GM12878 (cell line): ENCODE data around the gene KRTAP1-1. TPM values are rescaled to one million over a fixed set of nuclear protein-coding genes. Genes with fewer than 3 reads are reported as not detected.

Experiments used
- ATAC-seq: fragments of 200-7000 bp; cut with Tn5 transposase; 3 replicates; pipeline ENCODE4 v1.9.1; 2020; ENCODE audit warnings: mild to moderate bottlenecking, moderate library complexity
- BruUV-seq: library from RNA; stranded (reverse); fragments of 400-500 nt; replicated peaks from 2 replicates; lab custom pipeline; 2021; lab: Mats Ljungman, UMichigan
- CTCF ChIA-PET: fragments of 300-600 bp; sonication (Branson Sonifier 250); formaldehyde crosslinking; extraction: SDS; loops from one replicate; lab custom pipeline; 2021; ENCODE audit warnings: inconsistent platforms; lab: Yijun Ruan, JAX
- POLR2A ChIA-PET: fragments of 350-600 bp; formaldehyde crosslinking; extraction: SDS; loops from one replicate; lab custom pipeline; 2021; ENCODE audit warnings: inconsistent platforms; lab: Charles Lee
- RAD21 ChIA-PET: fragments of 300-600 bp; sonication (Branson Sonifier 250); formaldehyde crosslinking; loops from one replicate; lab custom pipeline; 2023; ENCODE audit warnings: antibody characterized with exemption; ENCODE audit not compliant: unreplicated experiment; lab: Charles Lee
- SMC1A ChIA-PET: fragments of 300-600 bp; sonication (Branson Sonifier 250); formaldehyde crosslinking; loops from one replicate; lab custom pipeline; 2023; ENCODE audit not compliant: unreplicated experiment, uncharacterized antibody; lab: Charles Lee
- DNase-seq: peaks from one replicate; pipeline ENCODE4 v3.0.0-alpha.2; 2011; ENCODE audit warnings: low read depth, low spot score
- FAIRE-seq: peaks from 3 replicates; lab custom pipeline; 2011; peaks lifted over from hg19 to GRCh38; lab: Jason Lieb, UNC
- H2AFZ ChIP-seq: 2 replicates; pipeline ENCODE4 v1.6.0; 2011; ENCODE audit warnings: low read depth, low read length, control low read depth; ENCODE audit not compliant: control insufficient read depth
- H3K27ac ChIP-seq: 2 replicates; pipeline ENCODE4 v1.5.1; 2011; ENCODE audit warnings: control low read depth; ENCODE audit not compliant: control insufficient read depth, insufficient read depth
- H3K27me3 ChIP-seq, 2 experiments: replicated peaks in 1 of 2; 2 replicates each; pipeline versions ENCODE4 v1.6.0 to v1.6.1; 2011; ENCODE audit warnings: low read length in 1 of 2; ENCODE audit not compliant: control insufficient read depth in 2 of 2, insufficient read depth in 2 of 2
- H3K36me3 ChIP-seq, 2 experiments: 2 replicates each; pipeline ENCODE4 v1.5.1; 2011; ENCODE audit warnings: low read length in 1 of 2; ENCODE audit not compliant: control insufficient read depth in 2 of 2, insufficient read depth in 2 of 2
- H3K4me1 ChIP-seq: 2 replicates; pipeline ENCODE4 v1.6.1; 2011; ENCODE audit warnings: mild to moderate bottlenecking, low read length, moderate library complexity, mixed read lengths; ENCODE audit not compliant: control insufficient read depth, insufficient read depth
- H3K4me2 ChIP-seq: 2 replicates; pipeline ENCODE4 v1.6.0; 2011; ENCODE audit warnings: control low read depth; ENCODE audit not compliant: control insufficient read depth, insufficient read depth
- H3K4me3 ChIP-seq: fragments of 200-600 bp; sonication (generic); 2 replicates; pipeline ENCODE4 v1.5.1; 2016
- H3K79me2 ChIP-seq: 2 replicates; pipeline ENCODE4 v1.6.0; 2011; ENCODE audit warnings: low read length; ENCODE audit not compliant: control insufficient read depth, insufficient read depth
- H3K9ac ChIP-seq: 2 replicates; pipeline ENCODE4 v1.8.0; 2011; ENCODE audit warnings: low read length, control low read depth, mixed read lengths; ENCODE audit not compliant: control insufficient read depth, insufficient read depth
- H3K9me3 ChIP-seq: replicated peaks from 3 replicates; pipeline ENCODE4 v1.5.1; 2011; ENCODE audit warnings: mild to moderate bottlenecking, low read length; ENCODE audit not compliant: control insufficient read depth, insufficient read depth
- H4K20me1 ChIP-seq: 2 replicates; pipeline ENCODE4 v1.6.0; 2011; ENCODE audit not compliant: control insufficient read depth, insufficient read depth
- ATF7 ChIP-seq: fragments of 450-650 bp; IDR thresholded peaks from 2 replicates; pipeline ENCODE4 v1.6.1; 2016; ENCODE audit warnings: low read depth, mild to moderate bottlenecking
- CUX1 ChIP-seq: IDR thresholded peaks from 2 replicates; pipeline ENCODE4 v1.6.1; 2012; ENCODE audit warnings: improper control_type of control experiment, low read depth, low read length; ENCODE audit not compliant: insufficient replicate concordance
- NFIC ChIP-seq: IDR thresholded peaks from 2 replicates; pipeline ENCODE4 v1.6.1; 2012; ENCODE audit warnings: low read depth, mild to moderate bottlenecking, inconsistent platforms, low read length, moderate library complexity
- NFYA ChIP-seq: IDR thresholded peaks from 2 replicates; pipeline ENCODE4 v1.6.1; 2011; ENCODE audit warnings: low read depth, mild to moderate bottlenecking, low read length, improper control_type of control experiment, borderline replicate concordance
- ZBTB33 ChIP-seq: fragments of 450-650 bp; IDR thresholded peaks from 2 replicates; pipeline ENCODE4 v1.6.1; 2017; ENCODE audit warnings: mild to moderate bottlenecking
- ZNF217 ChIP-seq: fragments of 450-650 bp; IDR thresholded peaks from 2 replicates; pipeline ENCODE4 v1.6.1; 2017; ENCODE audit warnings: antibody characterized with exemption, mild to moderate bottlenecking
- ZNF592 ChIP-seq: fragments of 450-650 bp; IDR thresholded peaks from 2 replicates; pipeline ENCODE4 v1.6.1; 2017; ENCODE audit warnings: mild to moderate bottlenecking, moderate library complexity
- WGBS: methylation state at CpG from one replicate; pipeline ENCODE4 v1.1.6; 2016; ENCODE audit warnings: low lambda C conversion rate; ENCODE audit not compliant: insufficient replicate concordance, insufficient coverage; ENCODE audit errors: missing lambda C conversion rate; 5-methylcytosine and 5-hydroxymethylcytosine counted together
- in situ Hi-C: fragments of 300-500 bp; cut with MboI; formaldehyde crosslinking; loops from 9 replicates; pipeline ENCODE4 v1.14.3; 2018; ENCODE audit warnings: mixed read lengths
- intact Hi-C: fragments of 100-400 bp; cut with micrococcal nuclease; formaldehyde crosslinking; loops from one replicate; pipeline ENCODE4 v1.14.2; 2022; ENCODE audit not compliant: unreplicated experiment
- polyA plus RNA-seq, 11 experiments: library from polyadenylated mRNA; depleted of rRNA in 4 of 11; unstranded in 6 of 11; stranded (reverse) in 5 of 11; fragments of >200 nt; fragmentation: Nextera tagmentation in 4 of 11; fragmentation: Illumina TruSeq in 1 of 11; extraction: Ambion mirVana in 4 of 11; extraction: Trizol in 1 of 11; gene quantifications; 1 replicate in 1 of 11; 2 replicates in 10 of 11; pipeline versions ENCODE4 v1.2.1 to v1.2.3, GENCODE V29; 2011 to 2016; ENCODE audit warnings: inconsistent platforms in 2 of 11, missing spikeins in 2 of 11, low read depth in 1 of 11
- total RNA-seq, 4 experiments: library from RNA; depleted of rRNA in 3 of 4; stranded (reverse); fragments of >200 nt in 3 of 4; fragmentation: Illumina TruSeq in 1 of 4; extraction: Trizol in 1 of 4; gene quantifications; 2 replicates each; pipeline versions ENCODE4 v1.2.1 to v1.2.3, GENCODE V29; 2013 to 2021
- TF ChIP-seq, protein P1 (sequence below): IDR thresholded peaks from 2 replicates; pipeline ENCODE4 v1.6.1; 2012; ENCODE audit warnings: low read depth, low read length, improper control_type of control experiment
- TF ChIP-seq, protein P2 (sequence below): fragments of 450-650 bp; IDR thresholded peaks from 2 replicates; pipeline ENCODE4 v1.6.1; 2016; ENCODE audit warnings: mild to moderate bottlenecking

The KRTAP1-1 gene
- total and polyA plus RNA-seq, 10 of the 15 experiments (the other 5 are each of a cell fraction or from before 2014, with no cell fraction given) = not detected

- WGBS = 37% methylated on average over 3 of the region's 4 CpGs
- in situ Hi-C loops = no loop called here
- TF ChIP-seq ZNF217 (no peak), CUX1 (no peak), NFIC (no peak), ATF7 (no peak), ZBTB33 (no peak), ZNF592 (no peak), NFYA (no peak)
- TF ChIP-seq, protein P1, sequence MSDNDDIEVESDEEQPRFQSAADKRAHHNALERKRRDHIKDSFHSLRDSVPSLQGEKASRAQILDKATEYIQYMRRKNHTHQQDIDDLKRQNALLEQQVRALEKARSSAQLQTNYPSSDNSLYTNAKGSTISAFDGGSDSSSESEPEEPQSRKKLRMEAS = no peak
- TF ChIP-seq, protein P2, sequence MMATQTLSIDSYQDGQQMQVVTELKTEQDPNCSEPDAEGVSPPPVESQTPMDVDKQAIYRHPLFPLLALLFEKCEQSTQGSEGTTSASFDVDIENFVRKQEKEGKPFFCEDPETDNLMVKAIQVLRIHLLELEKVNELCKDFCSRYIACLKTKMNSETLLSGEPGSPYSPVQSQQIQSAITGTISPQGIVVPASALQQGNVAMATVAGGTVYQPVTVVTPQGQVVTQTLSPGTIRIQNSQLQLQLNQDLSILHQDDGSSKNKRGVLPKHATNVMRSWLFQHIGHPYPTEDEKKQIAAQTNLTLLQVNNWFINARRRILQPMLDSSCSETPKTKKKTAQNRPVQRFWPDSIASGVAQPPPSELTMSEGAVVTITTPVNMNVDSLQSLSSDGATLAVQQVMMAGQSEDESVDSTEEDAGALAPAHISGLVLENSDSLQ = no peak
Observed at GRCh38 chr17:40993839-40994238, 47.4 kb downstream of the KRTAP1-1 start, which contains the start of gene KRTAP3-3. TSS of gene KRTAP3-3 (minus strand) at chr17:40994164. CDS start at chr17:40994097, 67 bp downstream.

More at GRCh38 chr17:40993839-40994238, 47.4 kb downstream of the KRTAP1-1 start, which contains the start of gene KRTAP3-3:
- peaks cover 0 to 8% of the 10 kb centered on the region in 2 experiments; a peak in 1 of 4 replicates for H3K27me3 ChIP-seq
- no peak within 1 kb of the TSS for H3K9ac ChIP-seq
- ATAC-seq = no peak
- DNase-seq = no peak
- ChIA-PET CTCF (no interaction called here), POLR2A (no interaction called here), SMC1A (no interaction called here), RAD21 (no interaction called here)
- no peak within 1 kb of the TSS for H2AFZ ChIP-seq
- no TSS peak for BruUV-seq
- no peaks in the 10 kb centered on the region for H3K79me2 ChIP-seq
- no peak within 1 kb of the TSS for H3K4me2 ChIP-seq
- H4K20me1 ChIP-seq = no peaks in the 10 kb centered on the region
- intact Hi-C loops = no loop called here
- H3K36me3 ChIP-seq = no peaks in the 10 kb centered on the region
- no peak within 1 kb of the TSS for H3K27ac ChIP-seq
- H3K4me1 ChIP-seq = no peaks in the 10 kb centered on the region
- no peaks in the 10 kb centered on the region for H3K9me3 ChIP-seq
- H3K4me3 ChIP-seq = no peak within 1 kb of the TSS
- no peak for FAIRE-seq
